Measurements from ENCODE around the gene BTG4.

GRCh38 chr11:111535281-111535680, 23.1 kb upstream of the BTG4 start:
- TF ChIP-seq CTCF (IDR thresholded peaks at IDR 0.05; ENCODE audit: insufficient read depth, low read depth, low read length): no peak
- TF ChIP-seq EZH2 (IDR thresholded peaks at IDR 0.05; ENCODE audit: insufficient read depth, low read length): no peak
